ENCODE measurements around the gene TDRD7. TPM values are rescaled to one million over a fixed set of nuclear protein-coding genes. Genes with fewer than 3 reads are reported as not detected.

The TDRD7 gene
- total and polyA plus RNA-seq, 9 of the 15 experiments (the other 6 are each of a cell fraction or from before 2014, with no cell fraction given), result 2.2 to 7.7 (median 5.2) TPM

- no peak for DNase-seq (ENCODE audit: extremely low read depth in 1 of 4, low spot score in 3 of 4)
- ChIA-PET POLR2A (interaction anchor here (1.2 to 4.7 kb wide), 3 partner anchors 11 to 15 kb away, joined by 3 to 29 read pairs (median 15); partner anchors contain the start of gene TMOD1), CTCF (ENCODE audit: low intra/inter-chr PET ratio) (no interaction called here)
- no peak overlapping the region for H3K27ac ChIP-seq (ENCODE audit: extremely low read depth, low read depth, low read length)
- no TSS peak for BruUV-seq (replicated peaks)
- in situ Hi-C loops (cut with MboI) (no loop called here), intact Hi-C loops (cut with micrococcal nuclease) (no loop called here)
- H3K36me3 ChIP-seq (ENCODE audit: control insufficient read depth, insufficient read depth, low read length), result peaks cover 31% of the 10 kb centered on the region; the same call in 2 of the 3 replicates
- no peak overlapping the region for H2AFZ ChIP-seq (ENCODE audit: low read depth, low read length)
- no peak overlapping the region for H3K4me2 ChIP-seq (ENCODE audit: insufficient read depth, low read length)
- H3K9me3 ChIP-seq (replicated peaks; ENCODE audit: control insufficient read depth, insufficient read depth, low read depth, low read length), result no peaks in the 10 kb centered on the region
- peaks cover 50% of the 10 kb centered on the region for H4K20me1 ChIP-seq (replicated peaks; ENCODE audit: control insufficient read depth, insufficient read depth, low read length)
- no peak overlapping the region for H3K4me3 ChIP-seq
- no peaks in the 10 kb centered on the region for H3K27me3 ChIP-seq (ENCODE audit: control insufficient read depth in 2 of 2, insufficient read depth in 2 of 2, low read length in 2 of 2)
- peaks cover 88% of the 10 kb centered on the region for H3K79me2 ChIP-seq (ENCODE audit: control insufficient read depth, insufficient read depth, low read length)
- peaks cover 16 to 35% of the 10 kb centered on the region in 2 experiments for H3K4me1 ChIP-seq (replicated peaks in 1 of 2; ENCODE audit: control insufficient read depth in 2 of 2, insufficient read depth in 2 of 2, low read length in 2 of 2)
- WGBS (ENCODE audit: insufficient coverage, low coverage, missing lambda C conversion rate), result 78% methylated on average over 8 of the region's 8 CpGs
- peaks cover 15% of the 10 kb centered on the region for H3K9me1 ChIP-seq (ENCODE audit: control insufficient read depth, insufficient read depth, low read length)
- no peak for FAIRE-seq
- ATAC-seq, result no peak
- peak overlapping the region in 1 of 2 experiments; percentile 55; a peak in 1 of 4 replicates for H3K9ac ChIP-seq (ENCODE audit: insufficient read depth in 1 of 2, low read depth in 2 of 2, low read length in 2 of 2)
- TF ChIP-seq SIX5 (IDR thresholded peaks at IDR 0.05; ENCODE audit: borderline replicate concordance in 1 of 2, insufficient read depth in 1 of 2, low read depth in 1 of 2, low read length in 2 of 2) (no peak), ESRRA (IDR thresholded peaks at IDR 0.05; ENCODE audit: borderline replicate concordance, low read depth) (no peak), CREB5 (CRISPR knock-in tag; IDR thresholded peaks at IDR 0.05) (no peak), NEUROD1 (IDR thresholded peaks at IDR 0.05; ENCODE audit: borderline replicate concordance, low read depth, low read length, partially characterized antibody) (no peak), SMARCC2 (IDR thresholded peaks at IDR 0.05; ENCODE audit: low read depth) (no peak), ZNF696 (CRISPR knock-in tag; conservative IDR thresholded peaks at IDR 0.05) (no peak)
- TF ChIP-seq, protein P1, sequence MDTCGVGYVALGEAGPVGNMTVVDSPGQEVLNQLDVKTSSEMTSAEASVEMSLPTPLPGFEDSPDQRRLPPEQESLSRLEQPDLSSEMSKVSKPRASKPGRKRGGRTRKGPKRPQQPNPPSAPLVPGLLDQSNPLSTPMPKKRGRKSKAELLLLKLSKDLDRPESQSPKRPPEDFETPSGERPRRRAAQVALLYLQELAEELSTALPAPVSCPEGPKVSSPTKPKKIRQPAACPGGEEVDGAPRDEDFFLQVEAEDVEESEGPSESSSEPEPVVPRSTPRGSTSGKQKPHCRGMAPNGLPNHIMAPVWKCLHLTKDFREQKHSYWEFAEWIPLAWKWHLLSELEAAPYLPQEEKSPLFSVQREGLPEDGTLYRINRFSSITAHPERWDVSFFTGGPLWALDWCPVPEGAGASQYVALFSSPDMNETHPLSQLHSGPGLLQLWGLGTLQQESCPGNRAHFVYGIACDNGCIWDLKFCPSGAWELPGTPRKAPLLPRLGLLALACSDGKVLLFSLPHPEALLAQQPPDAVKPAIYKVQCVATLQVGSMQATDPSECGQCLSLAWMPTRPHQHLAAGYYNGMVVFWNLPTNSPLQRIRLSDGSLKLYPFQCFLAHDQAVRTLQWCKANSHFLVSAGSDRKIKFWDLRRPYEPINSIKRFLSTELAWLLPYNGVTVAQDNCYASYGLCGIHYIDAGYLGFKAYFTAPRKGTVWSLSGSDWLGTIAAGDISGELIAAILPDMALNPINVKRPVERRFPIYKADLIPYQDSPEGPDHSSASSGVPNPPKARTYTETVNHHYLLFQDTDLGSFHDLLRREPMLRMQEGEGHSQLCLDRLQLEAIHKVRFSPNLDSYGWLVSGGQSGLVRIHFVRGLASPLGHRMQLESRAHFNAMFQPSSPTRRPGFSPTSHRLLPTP (IDR thresholded peaks at IDR 0.05; ENCODE audit: borderline replicate concordance, extremely low read depth, insufficient read length), result no peak
- TF ChIP-seq, protein P2, sequence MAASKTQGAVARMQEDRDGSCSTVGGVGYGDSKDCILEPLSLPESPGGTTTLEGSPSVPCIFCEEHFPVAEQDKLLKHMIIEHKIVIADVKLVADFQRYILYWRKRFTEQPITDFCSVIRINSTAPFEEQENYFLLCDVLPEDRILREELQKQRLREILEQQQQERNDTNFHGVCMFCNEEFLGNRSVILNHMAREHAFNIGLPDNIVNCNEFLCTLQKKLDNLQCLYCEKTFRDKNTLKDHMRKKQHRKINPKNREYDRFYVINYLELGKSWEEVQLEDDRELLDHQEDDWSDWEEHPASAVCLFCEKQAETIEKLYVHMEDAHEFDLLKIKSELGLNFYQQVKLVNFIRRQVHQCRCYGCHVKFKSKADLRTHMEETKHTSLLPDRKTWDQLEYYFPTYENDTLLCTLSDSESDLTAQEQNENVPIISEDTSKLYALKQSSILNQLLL (CRISPR knock-in tag; IDR thresholded peaks at IDR 0.05; ENCODE audit: borderline replicate concordance), result no peak
These were observed 104.2 kb downstream of the TDRD7 start for GRCh38 chr9:97516111-97516510.

Data from K562 (cell line).